GM12891 (cell line): ENCODE data around the gene XPA.

Experiments used
- POLR2A ChIP-seq: IDR thresholded peaks from 2 replicates; pipeline ENCODE4 v1.6.1; 2011; ENCODE audit warnings: low read depth, low read length, control low read depth
- POLR2AphosphoS5 ChIP-seq: IDR thresholded peaks from 2 replicates; pipeline ENCODE4 v1.6.1; 2011; ENCODE audit warnings: low read depth, low read length, control low read depth
- TAF1 ChIP-seq: IDR thresholded peaks from 2 replicates; pipeline ENCODE4 v1.6.1; 2011; ENCODE audit warnings: low read depth, low read length, control low read depth

DNA sequence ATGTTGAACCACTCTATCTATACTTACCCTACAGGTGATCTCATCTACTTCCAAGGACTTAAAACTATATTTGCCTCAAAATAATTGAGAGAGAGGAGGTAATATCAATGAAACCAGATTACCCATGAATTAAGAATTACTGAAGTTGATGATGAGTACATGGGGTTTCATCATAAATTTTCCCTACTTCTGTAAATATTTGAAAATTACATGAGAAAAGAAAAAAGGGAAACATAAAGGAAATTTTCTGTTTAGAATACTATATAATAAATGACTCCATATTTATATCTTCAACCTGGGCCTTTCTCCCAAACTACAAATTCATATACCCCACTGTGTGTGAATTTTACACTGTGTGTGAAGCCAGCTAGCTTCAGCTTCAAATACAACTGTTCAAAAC is 66.5 kb downstream of the XPA start:
- TF ChIP-seq POLR2AphosphoS5 = no peak
- TF ChIP-seq POLR2A = no peak
- no peak for TF ChIP-seq TAF1
